Measurements from ENCODE around the gene OR51B5. TPM values are rescaled to one million over a fixed set of nuclear protein-coding genes. Genes with fewer than 3 reads are reported as not detected.
A peak's percentile ranks its signal among the peaks of the same experiment; 100 is the strongest.

The OR51B5 gene
- total and polyA plus RNA-seq, 2 of the 4 experiments (the other 2 are of a cell fraction), result 0.09 to 0.54 TPM

DNA sequence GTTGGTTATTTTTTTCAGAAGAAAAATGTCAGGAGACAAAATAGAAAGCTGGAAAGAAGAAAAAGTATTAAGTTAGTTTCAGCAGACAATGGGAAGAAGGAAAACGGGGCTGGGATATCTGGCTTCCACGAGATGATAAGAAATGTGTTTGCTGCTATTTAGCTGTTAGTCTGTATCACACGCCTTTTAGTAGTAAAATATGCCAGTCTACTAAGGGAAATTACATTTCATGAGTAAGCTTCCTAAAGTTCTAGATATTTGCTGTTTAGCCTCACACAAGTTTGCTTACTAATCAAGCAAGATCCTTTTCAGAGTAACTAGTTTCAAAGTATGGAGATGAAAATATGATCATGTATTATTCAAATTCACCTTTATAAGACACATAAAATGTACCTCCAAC is 43.1 kb downstream of the OR51B5 start:
- DNase-seq (peak; percentile 31), ATAC-seq (ENCODE audit: low read depth) (no peak)
- in situ Hi-C loops (cut with MboI; ENCODE audit: low sequenced_read_pairs), result no loop called here
- TF ChIP-seq RCOR1 (IDR thresholded peaks at IDR 0.05; ENCODE audit: insufficient replicate concordance, low read length), result no peak
- no peak for TF ChIP-seq MXI1 (IDR thresholded peaks at IDR 0.05; ENCODE audit: borderline replicate concordance, low read depth, low read length)
- no peak for TF ChIP-seq MAZ (IDR thresholded peaks at IDR 0.05; ENCODE audit: borderline replicate concordance, low read depth, low read length)
- no peak for TF ChIP-seq SMC3 (IDR thresholded peaks at IDR 0.05; ENCODE audit: low read depth, low read length)
- no peak for TF ChIP-seq MAFK (IDR thresholded peaks at IDR 0.05; ENCODE audit: low read depth, low read length)
- no peak for TF ChIP-seq FOS (IDR thresholded peaks at IDR 0.05; ENCODE audit: low read depth, low read length)
- no peak for TF ChIP-seq CEBPB (IDR thresholded peaks at IDR 0.05; ENCODE audit: low read depth, low read length)
- no TSS peak for BruUV-seq (replicated peaks)
- Histone ChIP-seq H2BK5ac (ENCODE audit: low read depth, low read length, poor library complexity, severe bottlenecking) (peak overlapping the region; percentile 88), H4K8ac (ENCODE audit: low read depth in 2 of 2, low read length in 2 of 2) (peak overlapping the region in 1 of 2 experiments; percentile 73; a peak in 1 of 4 replicates), H2BK20ac (ENCODE audit: low read depth, low read length) (peak overlapping the region; percentile 41), H3K4me1 (ENCODE audit: control insufficient read depth, insufficient read depth, low read length) (peaks cover 9% of the 10 kb centered on the region; the same call in 1 of the 2 replicates), H4K20me1 (ENCODE audit: insufficient read depth, low read length) (no peaks in the 10 kb centered on the region), H2BK120ac (ENCODE audit: low read depth, low read length) (peak overlapping the region; percentile 63), H4K91ac (ENCODE audit: insufficient read depth, low read depth, low read length) (no peak overlapping the region), H2BK15ac (ENCODE audit: low read depth, low read length) (peak overlapping the region; percentile 46; the same call in 1 of the 3 replicates), H3K56ac (ENCODE audit: extremely low read depth, insufficient read depth, low read length) (no peak overlapping the region), H3K9me1 (ENCODE audit: insufficient read depth, low read length) (no peaks in the 10 kb centered on the region; the same call in 1 of the 2 replicates), H2AK5ac (ENCODE audit: low read depth, low read length) (no peak overlapping the region), H2AFZ (replicated peaks; ENCODE audit: low read length, poor library complexity) (no peak overlapping the region), H3K18ac (ENCODE audit: low read depth, low read length) (peak overlapping the region; percentile 85; the same call in 1 of the 2 replicates), H3K9me3 (ENCODE audit: control insufficient read depth, insufficient read depth, low read length) (no peaks in the 10 kb centered on the region), H3K14ac (replicated peaks; ENCODE audit: low read depth, low read length) (0 out of 2 replicates have a peak overlapping the region, but pooled peaks have one; percentile 43), H3K36me3 (ENCODE audit: control insufficient read depth, insufficient read depth, low read length) (no peaks in the 10 kb centered on the region), H3K79me1 (ENCODE audit: low read depth in 1 of 2, low read length in 2 of 2) (no peaks in the 10 kb centered on the region), H2AK9ac (replicated peaks; ENCODE audit: low read depth, low read length, poor library complexity) (no peak overlapping the region), H3K9ac (ENCODE audit: low read depth, low read length) (no peak overlapping the region; the same call in 1 of the 2 replicates), H3K27ac (ENCODE audit: insufficient read depth, low read length) (no peak overlapping the region), H3K23ac (ENCODE audit: low read depth, low read length) (no peak overlapping the region), H4K5ac (ENCODE audit: low read depth, low read length) (peak overlapping the region; percentile 53; the same call in 1 of the 2 replicates), H3K4me2 (ENCODE audit: low read depth, low read length) (no peak overlapping the region), H3K4ac (ENCODE audit: low read depth, low read length) (no peak overlapping the region), H3K4me3 (ENCODE audit: insufficient read depth, low read depth, low read length) (no peak overlapping the region), H3K27me3 (ENCODE audit: control insufficient read depth, insufficient read depth, low read length) (no peaks in the 10 kb centered on the region)
- dilution Hi-C loops (cut with HindIII; ENCODE audit: low sequenced_read_pairs, unreplicated experiment), result no loop called here
- ChIA-PET CTCF (no interaction called here), POLR2A (ENCODE audit: unreplicated experiment) (no interaction called here)
- intact Hi-C loops (cut with micrococcal nuclease), result no loop called here
- WGBS, 2 experiments (ENCODE audit: extremely low coverage in 2 of 2, insufficient read length in 1 of 2), result no CpG with 5 or more reads among the region's 3 CpGs
